Measurements from ENCODE around the gene GPRIN3. TPM values are rescaled to one million over a fixed set of nuclear protein-coding genes. Genes with fewer than 3 reads are reported as not detected.

GPRIN3 gene
- total and polyA plus RNA-seq, 10 of the 15 experiments (the other 5 are each of a cell fraction or from before 2014, with no cell fraction given) = under 0.01 to 0.05 (median 0.01) TPM; not detected in 6

- no peaks in the 10 kb centered on the region for H3K36me3 ChIP-seq (ENCODE audit: control insufficient read depth in 2 of 2, insufficient read depth in 2 of 2, low read length in 1 of 2)
- H2AFZ ChIP-seq (ENCODE audit: control insufficient read depth, low read depth, low read length) = no peak overlapping the region
- H3K79me2 ChIP-seq (ENCODE audit: control insufficient read depth, insufficient read depth, low read length) = no peaks in the 10 kb centered on the region
- H3K27me3 ChIP-seq (replicated peaks in 1 of 2; ENCODE audit: control insufficient read depth in 2 of 2, insufficient read depth in 2 of 2, low read length in 1 of 2) = peaks cover 1 to 4% of the 10 kb centered on the region in 2 experiments; a peak in 2 of 4 replicates
- ATAC-seq (no peak), FAIRE-seq (no peak), DNase-seq (ENCODE audit: low read depth, low spot score) (no peak)
- BruUV-seq (replicated peaks) = no TSS peak
- in situ Hi-C loops (cut with MboI) (no loop called here), intact Hi-C loops (cut with micrococcal nuclease; ENCODE audit: unreplicated experiment) (no loop called here)
- TF ChIP-seq NBN (IDR thresholded peaks at IDR 0.05) = no peak
- no peak for TF ChIP-seq YY1 (IDR thresholded peaks at IDR 0.05; ENCODE audit: low read depth, low read length)
- TF ChIP-seq ZNF24 (IDR thresholded peaks at IDR 0.05) = no peak
- no peak for TF ChIP-seq ZBTB11 (CRISPR knock-in tag; IDR thresholded peaks at IDR 0.05)
- no peak for TF ChIP-seq MEF2A (IDR thresholded peaks at IDR 0.05; ENCODE audit: insufficient read depth, low read depth, low read length)
- TF ChIP-seq TAF1 (IDR thresholded peaks at IDR 0.05; ENCODE audit: borderline replicate concordance, low read depth, low read length) = no peak
- no peaks in the 10 kb centered on the region for H3K9me3 ChIP-seq (replicated peaks; ENCODE audit: control insufficient read depth, insufficient read depth, low read length)
- no peak overlapping the region for H3K4me3 ChIP-seq
- H3K4me2 ChIP-seq (ENCODE audit: control insufficient read depth, insufficient read depth) = no peak overlapping the region
- ChIA-PET CTCF (no interaction called here), RAD21 (ENCODE audit: unreplicated experiment) (no interaction called here), POLR2A (no interaction called here), SMC1A (ENCODE audit: uncharacterized antibody, unreplicated experiment) (interaction anchor here (0.6 to 1.0 kb wide), 3 partner anchors 17 to 150 kb away, joined by 3 to 5 read pairs (median 3); no protein-coding TSS in a partner anchor)
- no peaks in the 10 kb centered on the region for H3K4me1 ChIP-seq (ENCODE audit: control insufficient read depth, insufficient read depth, low read length)
- no peak overlapping the region for H3K27ac ChIP-seq (ENCODE audit: control insufficient read depth, insufficient read depth)
- no peak overlapping the region for H3K9ac ChIP-seq (ENCODE audit: control insufficient read depth, insufficient read depth, low read length)
- H4K20me1 ChIP-seq (ENCODE audit: control insufficient read depth, insufficient read depth) = no peaks in the 10 kb centered on the region
- WGBS (ENCODE audit: insufficient coverage, insufficient replicate concordance, low lambda C conversion rate, missing lambda C conversion rate) = 46% methylated on average over 6 of the region's 6 CpGs
These were observed 32.0 kb downstream of the GPRIN3 start for GRCh38 chr4:89275587-89275986.
